OCI-LY1 (cell line): ENCODE data around the gene PP2D1.
A peak's percentile ranks its signal among the peaks of the same experiment; 100 is the strongest.

Experiments
- H2AFZ ChIP-seq: fragments of 200-600 bp; sonication (generic), shearing (Covaris generic); 2 replicates; pipeline ENCODE4 v1.6.0; 2014; ENCODE audit warnings: antibody characterized with exemption, mild to moderate bottlenecking, low read length
- H3F3A ChIP-seq: fragments of 200-600 bp; sonication (generic), shearing (Covaris generic); 2 replicates; pipeline ENCODE4 v1.6.0; 2014; ENCODE audit warnings: mild to moderate bottlenecking, antibody characterized with exemption, low read length, moderate library complexity; ENCODE audit not compliant: insufficient read depth
- H3K27ac ChIP-seq: fragments of 200-600 bp; sonication (generic); 2 replicates; pipeline ENCODE4 v1.5.1; 2014; ENCODE audit warnings: low read length, mixed run types, mild to moderate bottlenecking, low read depth; ENCODE audit not compliant: poor library complexity, severe bottlenecking
- H3K27me3 ChIP-seq: fragments of 200-600 bp; sonication (generic); 2 replicates; pipeline ENCODE4 v1.6.0; 2014; ENCODE audit warnings: antibody characterized with exemption, mild to moderate bottlenecking, low read length, moderate library complexity; ENCODE audit not compliant: insufficient read depth
- H3K36me3 ChIP-seq: fragments of 200-600 bp; sonication (generic); 2 replicates; pipeline ENCODE4 v1.6.1; 2014; ENCODE audit warnings: mild to moderate bottlenecking, antibody characterized with exemption, low read length, moderate library complexity, mixed read lengths; ENCODE audit not compliant: insufficient read depth
- H3K4me1 ChIP-seq: fragments of 200-600 bp; sonication (generic); 2 replicates; pipeline ENCODE4 v1.5.1; 2014; ENCODE audit warnings: mild to moderate bottlenecking, low read length, moderate library complexity; ENCODE audit not compliant: insufficient read depth, severe bottlenecking
- H3K4me2 ChIP-seq: fragments of 200-600 bp; sonication (generic), shearing (Covaris generic); 2 replicates; pipeline ENCODE4 v1.6.1; 2014; ENCODE audit warnings: low read length
- H3K4me3 ChIP-seq: fragments of 200-600 bp; sonication (generic); 2 replicates; pipeline ENCODE4 v1.5.1; 2014; ENCODE audit warnings: low read length, low read depth, mild to moderate bottlenecking, mixed read lengths; ENCODE audit not compliant: poor library complexity, severe bottlenecking
- H3K79me2 ChIP-seq: fragments of 200-600 bp; shearing (Covaris generic); 2 replicates; pipeline ENCODE4 v1.6.1; 2016; ENCODE audit warnings: mixed run types, low read length, mixed read lengths; ENCODE audit not compliant: insufficient read depth
- H3K9ac ChIP-seq: fragments of 200-600 bp; sonication (generic), shearing (Covaris generic); 2 replicates; pipeline ENCODE4 v1.6.1; 2014; ENCODE audit warnings: mild to moderate bottlenecking, low read length, mixed read lengths
- H3K9me2 ChIP-seq: fragments of 200-600 bp; sonication (generic), shearing (Covaris generic); 2 replicates; pipeline ENCODE4 v1.6.1; 2014; ENCODE audit warnings: low read depth, mild to moderate bottlenecking, low read length, mixed read lengths
- H3K9me3 ChIP-seq: fragments of 200-600 bp; shearing (Covaris generic); 2 replicates; pipeline ENCODE4 v1.6.1; 2014; ENCODE audit warnings: low read length, mixed read lengths
- H4K20me1 ChIP-seq: fragments of 200-600 bp; sonication (generic), shearing (Covaris generic); 2 replicates; pipeline ENCODE4 v1.6.0; 2016; ENCODE audit warnings: mild to moderate bottlenecking, low read length; ENCODE audit not compliant: insufficient read depth
- CTCF ChIP-seq: fragments of 200-600 bp; sonication (generic), shearing (Covaris generic); IDR thresholded peaks from 2 replicates; pipeline ENCODE4 v1.5.1; 2017; ENCODE audit warnings: mild to moderate bottlenecking, antibody characterized with exemption, low read length, moderate library complexity, mixed read lengths
- EZH2 ChIP-seq: fragments of 200-600 bp; sonication (generic), shearing (Covaris generic); IDR thresholded peaks from 2 replicates; pipeline ENCODE4 v1.8.0; 2017; ENCODE audit warnings: borderline replicate concordance, mixed run types, mild to moderate bottlenecking, antibody characterized with exemption, low read length, moderate library complexity, mixed read lengths

The PP2D1 gene

DNA sequence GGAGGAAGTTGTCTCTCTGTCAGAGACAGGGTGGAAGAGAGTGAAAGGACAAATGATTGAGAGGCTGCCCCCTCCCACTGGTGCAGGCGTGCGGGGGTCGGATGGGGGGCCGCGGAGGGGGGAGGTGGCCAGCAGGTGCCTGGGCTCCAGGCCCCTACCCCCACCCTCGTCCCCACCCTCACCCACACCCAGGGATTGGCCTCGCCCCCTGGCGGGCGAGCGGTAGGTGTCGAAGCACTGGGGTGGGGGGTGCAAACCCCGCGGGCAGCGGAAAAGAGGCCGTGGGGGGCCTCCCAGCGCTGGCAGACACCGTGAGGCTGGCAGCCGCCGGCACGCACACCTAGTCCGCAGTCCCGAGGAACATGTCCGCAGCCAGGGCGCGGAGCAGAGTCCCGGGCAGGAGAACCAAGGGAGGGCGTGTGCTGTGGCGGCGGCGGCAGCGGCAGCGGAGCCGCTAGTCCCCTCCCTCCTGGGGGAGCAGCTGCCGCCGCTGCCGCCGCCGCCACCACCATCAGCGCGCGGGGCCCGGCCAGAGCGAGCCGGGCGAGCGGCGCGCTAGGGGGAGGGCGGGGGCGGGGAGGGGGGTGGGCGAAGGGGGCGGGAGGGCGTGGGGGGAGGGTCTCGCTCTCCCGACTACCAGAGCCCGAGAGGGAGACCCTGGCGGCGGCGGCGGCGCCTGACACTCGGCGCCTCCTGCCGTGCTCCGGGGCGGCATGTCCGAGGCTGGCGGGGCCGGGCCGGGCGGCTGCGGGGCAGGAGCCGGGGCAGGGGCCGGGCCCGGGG, 27.9 kb upstream of the PP2D1 start, which contains the start of gene KAT2B:
Gene KAT2B (plus strand): TSS at position 682 of the 783 bp plus-strand sequence. CDS start 32 bp downstream, at position 714.
- TF ChIP-seq EZH2, result no peak
- TF ChIP-seq CTCF, result peak; percentile 60
- peak within 1 kb of the TSS; percentile 53 for H2AFZ ChIP-seq
- peaks cover 5% of the 10 kb centered on the region; the same call in 1 of the 2 replicates for H3F3A ChIP-seq
- peak within 1 kb of the TSS; percentile 92 for H3K4me2 ChIP-seq
- no peaks in the 10 kb centered on the region for H3K27me3 ChIP-seq
- peak within 1 kb of the TSS; percentile 96 for H3K9ac ChIP-seq
- no peaks in the 10 kb centered on the region for H4K20me1 ChIP-seq
- H3K9me3 ChIP-seq, result no peaks in the 10 kb centered on the region
- H3K79me2 ChIP-seq, result peaks cover 17% of the 10 kb centered on the region
- H3K4me1 ChIP-seq, result peaks cover 49% of the 10 kb centered on the region
- no peaks in the 10 kb centered on the region for H3K9me2 ChIP-seq
- H3K27ac ChIP-seq, result peak within 1 kb of the TSS; percentile 97
- H3K4me3 ChIP-seq, result peak within 1 kb of the TSS; percentile 75
- H3K36me3 ChIP-seq, result no peaks in the 10 kb centered on the region

- peak overlapping the region; percentile 75 for H3K4me3 ChIP-seq
- no peaks in the 10 kb centered on the region for H3K36me3 ChIP-seq
- no peaks in the 10 kb centered on the region for H3K9me2 ChIP-seq
- peaks cover 5% of the 10 kb centered on the region; the same call in 1 of the 2 replicates for H3F3A ChIP-seq
- peak overlapping the region; percentile 97 for H3K27ac ChIP-seq
- H3K79me2 ChIP-seq, result peaks cover 12% of the 10 kb centered on the region
- peaks cover 44% of the 10 kb centered on the region for H3K4me1 ChIP-seq
- H3K9ac ChIP-seq, result peak overlapping the region; percentile 96
- H2AFZ ChIP-seq, result peak overlapping the region; percentile 53
- no peaks in the 10 kb centered on the region for H3K27me3 ChIP-seq
- H3K9me3 ChIP-seq, result no peaks in the 10 kb centered on the region
- H3K4me2 ChIP-seq, result peak overlapping the region; percentile 92
- TF ChIP-seq CTCF, result no peak
- TF ChIP-seq EZH2, result no peak
- H4K20me1 ChIP-seq, result no peaks in the 10 kb centered on the region
These were observed 27.4 kb upstream of the PP2D1 start for GRCh38 chr3:20039466-20039764.

DNA sequence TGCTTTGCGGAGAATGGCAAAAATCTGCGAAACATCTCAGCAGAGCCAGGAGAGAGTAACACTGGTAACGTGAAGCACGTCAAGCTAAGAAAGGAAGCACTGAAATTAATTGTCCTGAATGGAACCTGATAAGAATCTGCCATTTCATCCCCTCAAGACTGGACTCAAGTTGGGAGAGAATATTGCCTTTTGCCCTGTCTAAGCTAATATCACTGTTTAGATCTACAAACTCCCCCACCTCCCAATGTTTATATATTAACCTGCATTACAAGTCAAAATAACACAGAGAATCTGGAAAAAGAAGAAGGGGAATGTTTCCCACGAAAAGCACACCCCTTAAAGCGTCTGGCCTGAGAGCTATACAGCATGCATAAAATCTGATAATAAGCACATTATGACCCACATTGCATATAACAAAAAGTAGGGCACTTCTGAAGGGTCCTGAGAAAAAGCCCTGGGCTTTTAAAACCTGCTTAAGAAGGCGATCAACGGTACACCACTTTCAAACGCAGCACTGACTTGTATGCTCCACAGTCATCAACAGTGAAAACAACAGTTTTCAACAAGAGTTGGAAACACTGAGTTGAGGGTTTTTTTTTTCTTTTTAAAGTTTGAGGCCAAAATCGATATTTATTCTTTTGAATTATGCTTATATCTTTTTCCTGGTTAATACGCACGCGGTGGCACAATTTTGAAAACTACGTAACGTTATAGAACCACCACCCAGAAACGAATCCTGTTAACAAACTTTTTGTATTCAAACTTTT, 26.8 kb upstream of the PP2D1 start:
- H2AFZ ChIP-seq, result peak overlapping the region; percentile 53
- H3F3A ChIP-seq, result peaks cover 5% of the 10 kb centered on the region; the same call in 1 of the 2 replicates
- TF ChIP-seq CTCF (no peak), EZH2 (no peak)
- peak overlapping the region; percentile 96 for H3K9ac ChIP-seq
- peaks cover 7% of the 10 kb centered on the region for H3K79me2 ChIP-seq
- peak overlapping the region; percentile 75 for H3K4me3 ChIP-seq
- H3K9me3 ChIP-seq, result no peaks in the 10 kb centered on the region
- H3K27ac ChIP-seq, result peak overlapping the region; percentile 97
- H3K4me2 ChIP-seq, result peak overlapping the region; percentile 92
- H3K36me3 ChIP-seq, result no peaks in the 10 kb centered on the region
- no peaks in the 10 kb centered on the region for H4K20me1 ChIP-seq
- H3K27me3 ChIP-seq, result no peaks in the 10 kb centered on the region
- H3K4me1 ChIP-seq, result peaks cover 39% of the 10 kb centered on the region
- no peaks in the 10 kb centered on the region for H3K9me2 ChIP-seq
